ENCODE results near the gene FAAH.

The FAAH gene

GRCh38 chr1:46423574-46424240 lies 29.6 kb downstream of the FAAH start:
- DNase-seq = no peak

GRCh38 chr1:46424730-46425129 lies 30.6 kb downstream of the FAAH start:
- DNase-seq = no peak

GRCh38 chr1:46425726-46426125 lies 31.6 kb downstream of the FAAH start:
- DNase-seq = no peak

DNA sequence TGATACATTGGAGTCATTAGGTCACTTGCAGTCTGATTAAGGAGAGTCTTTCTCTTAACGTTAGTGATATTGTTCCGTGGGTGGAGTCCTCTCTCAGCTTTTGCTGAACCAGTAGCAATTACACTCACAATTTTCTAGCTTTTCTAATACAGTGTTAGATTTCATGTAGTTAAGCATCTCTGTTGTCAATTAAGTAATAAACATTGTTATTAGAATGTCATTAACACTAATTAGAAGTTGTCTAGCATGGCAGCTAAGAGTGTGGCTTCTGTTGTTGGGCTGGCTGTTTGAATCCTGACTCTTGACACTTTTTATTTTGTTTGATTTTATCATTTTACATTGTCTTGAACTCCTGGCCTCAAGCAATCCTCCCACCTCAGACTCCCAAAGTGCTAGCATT lies 33.4 kb downstream of the FAAH start:
- no peak for DNase-seq

DNA sequence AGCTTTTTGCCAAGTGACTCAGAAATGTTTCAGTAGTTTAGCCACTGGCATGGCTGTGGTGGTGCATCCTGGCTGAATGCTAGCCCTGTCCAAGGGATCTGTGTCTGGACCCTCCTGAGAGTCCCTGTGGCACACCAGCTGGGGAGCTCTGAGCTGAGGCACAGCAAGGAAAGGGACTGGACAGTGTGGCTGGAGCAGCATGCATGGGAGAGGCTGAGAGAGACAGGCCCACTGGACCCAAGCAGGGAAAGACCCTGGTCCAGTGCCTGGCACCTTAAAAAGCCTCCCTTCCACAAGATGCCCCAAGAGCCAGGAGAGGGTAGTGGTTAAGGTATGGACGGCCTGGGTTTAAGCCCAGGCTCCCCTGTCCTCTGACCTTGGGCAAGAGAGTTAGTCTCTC lies 35.3 kb downstream of the FAAH start:
- DNase-seq = no peak

- no peak for DNase-seq
These were observed 37.6 kb downstream of the FAAH start for GRCh38 chr1:46431695-46432094.

GRCh38 chr1:46432781-46433327 lies 38.7 kb downstream of the FAAH start:
- DNase-seq = no peak

- DNase-seq = no peak
These were observed 40.2 kb downstream of the FAAH start for GRCh38 chr1:46434358-46434757.

GRCh38 chr1:46436844-46437243 lies 42.7 kb downstream of the FAAH start:
- DNase-seq = no peak

DNA sequence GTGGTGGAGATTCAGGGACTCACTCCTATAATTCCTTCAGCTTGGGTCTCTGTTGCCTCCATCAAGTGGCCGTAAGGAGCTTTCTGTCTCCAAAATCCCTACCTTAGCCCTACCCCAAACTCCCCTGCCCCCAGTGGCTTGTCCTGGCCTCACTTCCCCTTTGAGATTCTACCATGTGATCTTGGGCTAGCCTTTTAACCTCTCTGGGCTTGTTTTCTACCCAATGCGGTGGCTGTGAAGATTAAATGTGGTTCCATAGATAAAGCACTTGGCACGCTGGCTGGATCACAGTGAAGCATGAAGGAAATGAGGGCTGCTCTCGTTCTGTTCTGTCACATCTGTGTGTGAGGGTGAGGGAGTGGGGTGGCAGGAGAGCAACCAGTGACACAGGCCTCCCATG lies 43.6 kb downstream of the FAAH start:
- DNase-seq = no peak

GRCh38 chr1:46438346-46438745 lies 44.2 kb downstream of the FAAH start:
- DNase-seq = no peak

GRCh38 chr1:46440478-46440877 lies 46.4 kb downstream of the FAAH start:
- DNase-seq = no peak

DNA sequence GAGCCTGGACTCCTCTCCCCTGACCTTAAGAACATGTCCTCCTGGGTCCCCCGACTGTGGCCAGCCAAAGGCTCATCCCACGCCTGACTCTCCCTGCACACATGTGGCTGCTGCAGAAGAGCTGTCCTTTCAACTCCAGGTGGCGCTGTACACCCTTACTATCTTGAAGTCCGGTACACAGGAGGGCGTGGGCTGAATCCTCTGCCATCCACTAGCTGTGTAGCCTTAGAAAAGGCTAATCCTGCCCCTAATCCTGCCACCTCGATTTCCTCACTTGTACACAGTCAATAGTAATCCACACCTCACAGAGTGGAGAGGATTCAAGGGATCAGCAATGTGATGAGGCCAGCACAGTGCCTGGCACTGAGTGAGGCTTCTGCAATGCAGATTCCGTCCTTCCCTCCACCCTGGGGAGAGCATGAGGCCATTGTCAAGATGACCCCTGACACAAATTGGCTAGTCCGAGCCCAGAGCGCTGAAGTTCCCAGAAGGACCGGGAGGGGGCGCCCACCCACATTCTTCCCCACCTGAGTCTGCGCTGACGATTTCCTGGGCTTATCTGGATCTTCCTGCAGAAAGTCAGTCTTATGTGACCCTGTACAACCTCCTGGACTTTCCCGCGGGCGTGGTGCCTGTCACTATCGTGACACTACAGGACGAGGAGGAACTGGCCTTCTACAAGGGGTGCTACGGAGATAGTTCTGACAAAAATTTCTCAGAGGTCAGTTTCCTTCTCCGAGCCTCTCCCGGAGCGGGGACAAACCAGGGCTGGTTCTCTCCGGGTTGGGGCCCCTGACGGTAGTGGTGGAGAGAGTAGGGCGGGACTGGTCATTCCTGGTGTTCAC lies 48.4 kb downstream of the FAAH start:
- DNase-seq = peak in 4 of 5 donors; percentile 33 to 72 (median 50)

GRCh38 chr1:46444466-46444865 lies 50.3 kb downstream of the FAAH start:
- DNase-seq = no peak

GRCh38 chr1:46445773-46446256 lies 51.7 kb downstream of the FAAH start:
- DNase-seq = no peak

DNA sequence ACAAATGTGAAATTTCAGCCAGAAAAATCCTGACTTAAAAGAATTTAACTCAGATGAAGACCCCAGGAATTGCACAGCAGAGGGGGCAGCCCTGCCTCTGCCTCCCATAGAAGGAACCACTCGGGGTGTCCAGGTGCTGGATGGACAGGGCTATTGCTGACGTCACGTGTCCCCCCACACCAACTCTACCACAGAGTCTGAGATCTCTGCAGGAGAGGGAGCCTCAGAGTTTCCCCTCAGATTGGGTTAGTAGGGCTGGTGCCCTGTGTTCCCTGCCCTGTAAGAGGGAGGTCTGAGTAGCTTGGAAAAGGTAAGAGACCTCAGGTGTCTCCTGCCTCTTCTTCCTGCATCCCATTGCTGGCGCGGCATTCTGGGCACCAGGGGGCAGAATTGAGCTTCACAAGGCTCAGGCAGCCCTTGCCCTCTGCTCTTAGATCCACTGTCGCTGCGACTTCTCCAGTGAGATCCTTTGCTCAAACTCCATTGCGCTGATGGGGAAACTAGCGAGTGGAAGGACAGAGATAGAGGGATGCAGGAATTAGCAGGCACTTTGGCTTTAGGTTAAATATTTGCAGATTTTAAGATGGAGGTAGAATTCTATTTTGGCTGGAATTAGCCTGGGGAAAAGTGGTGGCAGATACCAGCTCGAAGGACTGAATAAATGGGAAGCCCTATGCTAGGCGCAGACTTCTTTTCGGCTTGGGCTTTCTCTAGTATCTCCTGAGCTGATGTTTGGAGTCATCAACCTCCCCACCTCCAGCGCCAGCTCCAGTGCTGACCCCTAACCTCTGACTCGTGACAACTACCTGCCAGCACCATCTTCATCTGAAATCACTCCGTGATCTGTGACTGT lies 52.8 kb downstream of the FAAH start:
- peak; percentile 28 to 70 (median 56) for DNase-seq

- DNase-seq = no peak
These were observed 53.5 kb downstream of the FAAH start for GRCh38 chr1:46447499-46448108.

GRCh38 chr1:46448109-46448911 lies 54.2 kb downstream of the FAAH start:
- DNase-seq = no peak

DNA sequence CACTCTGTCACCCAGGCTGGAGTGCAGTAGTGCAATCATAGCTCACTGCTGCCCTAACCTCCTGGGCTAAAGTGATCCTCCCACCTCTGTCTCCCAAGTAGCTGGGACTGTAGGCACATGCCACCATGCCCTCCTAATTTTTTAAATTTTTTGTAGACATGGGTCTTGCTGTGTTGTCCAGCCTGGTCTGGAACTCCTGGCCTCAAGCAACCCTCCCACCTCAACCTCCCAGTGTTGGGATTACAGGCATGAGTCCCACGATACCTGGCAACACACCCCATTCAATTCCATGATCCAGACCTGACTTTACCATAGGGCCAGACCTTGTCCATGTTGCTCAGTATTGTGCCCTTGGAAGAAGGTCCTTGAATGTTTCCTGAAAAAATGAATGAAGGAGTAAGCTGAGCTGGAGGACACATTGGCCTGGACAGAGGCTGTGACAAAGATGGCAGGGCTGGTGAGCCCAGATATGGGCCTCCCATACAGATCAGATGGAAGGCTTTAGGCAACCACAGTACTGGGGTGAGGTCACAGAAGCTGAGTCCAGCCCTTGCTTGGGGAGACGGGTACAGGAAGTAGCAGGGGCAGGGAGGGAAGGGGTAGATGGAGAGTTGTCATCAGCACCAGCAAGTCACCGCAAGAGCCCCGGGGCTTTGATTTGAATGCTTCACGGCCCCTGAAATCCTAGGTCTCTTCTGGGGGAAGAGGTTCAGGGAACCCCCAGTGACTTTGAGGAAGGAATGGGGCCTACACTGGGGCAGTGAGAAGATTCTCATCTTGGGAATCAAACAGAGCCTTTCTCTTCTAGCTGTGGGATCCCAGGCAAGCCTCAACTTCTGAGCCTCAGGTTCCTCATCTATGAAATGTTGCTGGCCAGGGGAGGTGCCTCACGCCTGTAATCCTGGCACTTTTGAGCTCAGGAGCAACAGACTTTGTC lies 55.4 kb downstream of the FAAH start:
- DNase-seq = no peak

- DNase-seq = no peak
These were observed 56.0 kb downstream of the FAAH start for GRCh38 chr1:46450160-46450517.

All from T-helper 1 cell (primary cell).